Stimulated activated CD4-positive, alpha-beta T cell treated with anti-CD3 and anti-CD28 coated beads, Interleukin-15, amount 100 ng/mL, for 1 hour (primary cell): ENCODE measurements around the gene IL23A.

Experiments
- DNase-seq, 2 donors: peaks; one replicate each; pipeline ENCODE4 v3.0.0-alpha.2; 2020; ENCODE audit warnings: low read depth in 1 of 2, low spot score in 1 of 2

The IL23A gene

DNA sequence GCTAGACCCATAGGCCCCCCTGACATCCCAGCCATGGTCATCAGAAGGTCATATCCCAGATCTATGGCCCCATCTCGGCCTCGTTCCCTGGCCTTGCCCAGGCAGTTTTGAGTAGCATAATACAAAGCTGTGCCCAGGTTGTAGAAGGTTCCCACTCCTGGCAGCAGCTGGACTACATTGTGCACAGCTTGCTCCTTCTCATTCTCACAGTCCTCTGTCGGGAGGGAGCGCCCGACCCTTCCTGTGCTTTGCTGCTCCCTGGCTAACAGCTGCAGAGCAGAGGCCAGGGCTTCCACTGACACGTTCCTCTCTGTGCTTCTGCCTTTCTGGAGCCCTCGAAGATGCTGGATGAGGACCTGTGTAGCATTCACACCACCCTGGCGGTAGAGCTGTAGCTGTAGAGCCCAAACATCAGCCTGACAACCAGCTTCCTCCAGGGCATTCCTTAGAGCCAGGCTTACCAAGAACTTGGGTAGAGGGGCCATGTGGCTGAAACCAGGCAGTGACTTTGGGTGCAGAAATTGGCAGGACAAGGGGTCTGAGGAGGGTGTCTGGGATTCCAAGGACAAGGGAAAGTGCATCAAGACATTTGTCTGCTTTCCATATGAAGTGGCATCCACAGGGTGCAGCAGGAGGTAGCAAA is 22.9 kb downstream of the IL23A start:
- no peak for DNase-seq

GRCh38 chr12:56362130-56363059 is 23.7 kb downstream of the IL23A start, which contains the start of gene APOF:
TSS of gene APOF (minus strand) at chr12:56362857. CDS start at chr12:56362745, 112 bp downstream.
- DNase-seq = no peak

- no peak for DNase-seq
These were observed 28.3 kb downstream of the IL23A start for GRCh38 chr12:56366948-56367347.

- no peak for DNase-seq
These were observed 34.8 kb downstream of the IL23A start for GRCh38 chr12:56373515-56373914.

DNA sequence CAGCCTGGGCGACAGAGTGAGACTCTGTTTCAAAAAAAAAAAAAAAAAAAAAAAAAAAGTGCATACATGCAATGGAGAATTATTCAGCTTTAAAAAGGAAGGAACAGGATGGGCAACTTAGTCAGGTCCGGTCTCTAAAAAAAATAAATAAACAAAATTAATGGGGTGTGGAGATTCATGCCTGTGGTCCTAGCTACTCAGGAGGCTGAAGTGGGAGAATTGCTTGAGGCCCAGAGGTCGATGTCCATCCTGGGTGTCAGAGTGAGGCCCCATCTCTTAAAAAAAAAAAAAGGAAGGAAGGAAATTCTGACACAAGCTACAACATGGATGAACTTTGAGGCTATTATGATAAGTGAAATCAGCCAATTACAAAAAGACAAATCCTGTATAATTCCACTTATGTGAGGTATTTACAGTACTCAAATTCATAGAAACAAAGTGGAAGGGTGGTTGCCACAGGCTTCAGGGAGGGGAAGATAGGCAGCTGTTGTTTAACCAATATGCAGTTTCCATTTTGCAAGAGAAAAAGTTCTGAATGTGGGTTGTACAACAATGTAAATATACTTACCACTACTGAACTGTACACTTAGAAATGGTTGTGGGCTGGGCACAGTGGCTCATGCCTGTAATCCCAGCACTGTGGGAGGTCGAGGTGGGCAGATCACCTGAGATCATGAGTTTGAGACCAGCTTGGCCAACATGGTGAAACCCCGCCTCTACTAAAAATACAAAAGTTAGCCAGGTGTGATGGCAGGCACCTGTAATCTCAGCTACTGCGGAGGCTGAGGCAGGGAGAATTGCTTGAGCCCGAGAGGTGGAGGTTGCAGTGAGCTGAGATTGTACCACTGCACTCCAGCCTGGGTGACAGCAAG is 36.3 kb downstream of the IL23A start:
- DNase-seq = no peak

DNA sequence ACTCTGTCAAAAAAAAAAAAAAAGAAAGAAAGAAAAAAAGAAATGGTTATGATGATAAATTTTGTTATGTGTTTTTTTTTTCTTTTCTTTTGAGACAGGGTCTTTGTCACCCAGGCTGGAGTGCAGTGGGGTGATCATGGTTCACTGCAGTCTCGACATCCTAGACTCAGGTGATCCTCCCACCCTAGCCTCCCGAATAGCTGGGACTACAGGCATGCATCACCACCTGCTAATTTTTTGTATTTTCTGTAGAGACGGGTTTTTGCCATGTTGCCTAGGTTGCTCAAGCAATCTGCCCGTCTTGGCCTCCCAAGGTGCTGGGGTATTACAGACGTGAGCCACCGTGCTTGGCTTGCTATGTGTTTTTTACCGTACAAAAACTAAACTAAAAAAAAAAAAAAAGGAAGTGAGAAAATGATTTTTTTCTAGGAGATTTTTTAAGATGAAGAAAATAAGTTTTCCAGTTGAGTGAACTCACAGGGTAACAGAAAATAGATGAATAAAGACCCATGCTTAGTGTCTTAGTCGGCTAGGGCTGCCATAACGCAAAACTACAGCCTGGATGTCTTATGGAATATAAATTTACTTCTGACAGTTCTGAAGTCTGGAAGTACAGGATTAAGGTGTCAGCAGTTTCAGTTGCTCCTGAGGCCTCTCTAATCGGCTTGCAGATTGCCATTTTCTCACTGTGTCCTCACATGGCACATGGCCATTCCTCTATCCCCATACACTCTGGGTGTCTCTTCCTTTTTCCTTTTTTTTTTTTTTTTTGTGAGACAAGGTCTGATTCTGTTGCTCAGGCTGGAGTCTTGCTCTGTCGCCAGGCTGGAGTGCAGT is 37.1 kb downstream of the IL23A start:
- no peak for DNase-seq

GRCh38 chr12:56377310-56377988 is 38.8 kb downstream of the IL23A start:
- DNase-seq = no peak

DNA sequence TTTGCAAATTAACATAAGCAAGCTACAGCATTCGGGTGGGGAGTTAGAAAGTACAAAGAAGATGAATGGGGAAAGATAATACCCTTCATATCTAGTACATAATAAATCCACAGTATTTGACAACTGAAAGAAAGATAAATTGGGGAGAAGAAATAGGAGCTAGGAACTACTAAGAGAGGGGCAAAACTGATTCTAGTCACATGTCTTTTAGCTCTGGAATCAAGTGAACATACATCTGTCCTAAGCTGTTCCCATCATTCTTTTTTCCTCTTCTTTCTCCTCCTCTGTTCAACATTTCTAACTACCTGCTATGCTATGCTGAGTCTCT is 39.3 kb downstream of the IL23A start:
- DNase-seq = no peak

DNA sequence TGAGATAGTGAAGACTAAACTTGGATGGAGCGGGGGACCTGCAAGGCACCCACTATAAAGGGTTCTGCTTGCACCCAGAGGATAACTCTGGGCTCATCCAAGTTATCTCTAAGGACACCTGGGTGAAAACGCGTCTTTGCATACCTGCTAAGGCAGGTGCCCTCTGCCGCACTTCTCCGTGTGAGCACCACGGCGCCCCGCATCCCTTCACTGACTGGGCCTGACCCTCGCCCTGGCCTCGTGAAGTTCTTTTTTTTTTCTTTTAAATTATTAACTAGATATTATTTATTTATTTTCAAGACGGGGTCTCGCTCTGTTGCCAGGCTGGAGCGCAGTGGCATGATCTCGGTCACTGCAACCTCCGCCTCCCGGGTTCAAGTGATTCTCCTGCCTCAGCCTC is 43.9 kb downstream of the IL23A start:
- DNase-seq = no peak

- DNase-seq = no peak
These were observed 47.2 kb downstream of the IL23A start for GRCh38 chr12:56385873-56386272.

GRCh38 chr12:56387152-56387736 is 48.6 kb downstream of the IL23A start:
- no peak for DNase-seq

DNA sequence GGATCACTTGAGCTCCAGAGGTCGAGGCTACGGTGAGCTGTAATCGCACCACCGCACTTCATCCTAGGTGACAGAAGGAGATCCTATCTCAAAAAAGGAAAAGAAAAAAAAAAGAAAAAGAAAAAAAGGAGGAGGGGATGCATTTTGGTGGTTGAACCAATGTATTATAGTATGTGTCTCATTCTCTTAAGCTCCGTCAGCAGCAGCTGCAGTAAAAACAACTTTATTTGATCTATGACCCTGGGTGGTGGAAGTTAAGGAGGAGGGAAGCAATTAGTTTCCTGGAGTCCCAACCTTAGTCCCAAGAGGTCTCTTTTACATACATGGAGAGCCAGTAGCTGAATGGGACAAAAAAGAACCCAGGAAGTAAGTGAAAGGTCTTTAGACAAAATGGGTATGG is 50.7 kb downstream of the IL23A start:
- DNase-seq = no peak
